DMS79 treated with DMSO at 0.1 percent for 48 hours (cell line): ENCODE results near the gene MYEOV.

Source experiments
- DNase-seq: peaks from one replicate; lab custom pipeline; 2025; lab: John Stamatoyannopoulos, UW

MYEOV gene

DNA sequence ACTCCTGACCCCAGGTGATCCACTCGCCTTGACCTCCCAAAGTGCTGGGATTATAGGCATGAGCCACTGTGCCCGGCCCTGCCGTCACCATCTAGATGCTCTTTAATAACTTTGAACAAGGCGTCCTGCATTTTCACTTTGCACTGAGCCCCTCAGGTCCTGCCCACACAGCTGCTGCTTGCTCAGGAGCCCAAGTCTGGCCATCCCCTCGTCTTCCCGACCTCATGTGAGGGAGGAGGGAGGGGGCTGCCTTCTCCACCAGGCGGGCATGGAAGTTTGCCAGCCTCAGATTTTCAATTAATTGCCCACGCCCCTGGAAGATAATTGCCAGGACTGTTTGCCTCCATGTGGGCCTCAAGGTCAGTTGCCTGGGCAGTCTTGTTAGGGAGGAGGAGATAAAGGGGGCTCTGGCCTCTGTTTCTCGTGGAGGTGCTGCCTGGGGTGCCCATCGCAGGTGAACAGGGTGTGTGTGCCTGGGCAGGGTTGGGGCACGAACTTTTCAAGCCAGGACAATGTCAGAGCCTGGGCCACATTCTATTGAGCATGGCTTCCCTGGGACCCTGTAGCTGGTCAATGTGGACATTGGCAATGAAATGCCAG is 27.9 kb upstream of the MYEOV start:
- DNase-seq: no peak

DNA sequence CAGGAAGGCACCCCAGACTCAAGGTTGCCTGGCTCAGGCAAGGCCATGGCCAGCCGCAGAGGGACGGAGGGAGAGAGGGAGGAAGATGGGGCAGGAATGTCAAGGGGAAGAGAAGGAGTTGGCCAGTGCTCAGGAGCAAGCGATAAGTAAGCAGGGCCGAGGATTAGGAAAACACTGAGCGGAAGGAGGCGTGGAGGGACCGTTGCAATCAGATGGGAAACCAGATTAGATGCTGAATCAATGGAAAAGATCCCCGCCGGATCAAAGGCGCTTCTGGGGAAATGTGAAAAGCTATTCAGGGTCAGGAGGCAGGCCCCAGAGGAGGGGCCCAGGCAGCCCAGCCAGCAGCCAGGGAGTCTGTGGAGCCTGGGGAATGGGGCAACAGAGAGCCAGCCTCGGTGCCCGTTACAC is 26.6 kb upstream of the MYEOV start:
- no peak for DNase-seq

DNA sequence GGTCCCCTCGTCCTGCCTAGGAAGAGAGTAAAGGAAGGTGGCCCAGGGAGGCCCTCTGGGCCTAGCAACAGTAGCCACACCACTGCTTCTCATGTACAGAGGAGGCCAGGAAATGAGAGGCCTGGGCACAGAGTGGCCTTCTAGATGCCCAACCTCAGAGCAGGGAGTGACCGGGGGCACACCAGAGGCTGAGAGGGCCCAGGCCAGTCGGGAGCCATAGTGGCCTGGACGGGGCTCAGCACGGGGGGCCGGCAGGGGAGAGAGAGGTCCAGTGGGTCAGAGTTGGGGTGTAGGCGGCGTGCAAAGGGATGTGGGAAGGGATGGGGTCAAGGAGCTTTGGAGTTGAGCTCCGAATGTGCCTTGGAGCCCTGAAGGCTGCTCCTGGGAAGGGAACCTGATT is 25.0 kb upstream of the MYEOV start:
- DNase-seq: no peak

DNA sequence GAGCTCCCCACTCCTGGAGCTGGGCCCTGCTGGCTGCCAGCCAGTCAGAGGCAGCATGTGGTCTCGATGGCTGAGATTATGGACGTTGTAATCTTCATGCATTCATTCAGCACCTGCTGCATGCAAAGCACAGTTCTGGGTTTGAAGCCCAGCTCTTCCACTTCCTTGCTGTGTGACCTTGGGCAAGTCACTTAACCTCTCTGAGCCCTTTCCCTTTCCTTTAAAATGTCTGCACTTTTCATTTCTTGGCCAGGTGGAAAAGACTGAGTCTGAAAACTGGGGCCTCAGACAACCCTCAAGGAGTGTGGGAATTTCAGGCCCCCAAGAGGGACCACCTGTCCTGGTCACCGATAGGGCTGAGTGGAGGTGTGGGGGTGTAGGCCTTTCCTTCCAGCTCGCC is 24.6 kb upstream of the MYEOV start:
- DNase-seq: no peak

DNA sequence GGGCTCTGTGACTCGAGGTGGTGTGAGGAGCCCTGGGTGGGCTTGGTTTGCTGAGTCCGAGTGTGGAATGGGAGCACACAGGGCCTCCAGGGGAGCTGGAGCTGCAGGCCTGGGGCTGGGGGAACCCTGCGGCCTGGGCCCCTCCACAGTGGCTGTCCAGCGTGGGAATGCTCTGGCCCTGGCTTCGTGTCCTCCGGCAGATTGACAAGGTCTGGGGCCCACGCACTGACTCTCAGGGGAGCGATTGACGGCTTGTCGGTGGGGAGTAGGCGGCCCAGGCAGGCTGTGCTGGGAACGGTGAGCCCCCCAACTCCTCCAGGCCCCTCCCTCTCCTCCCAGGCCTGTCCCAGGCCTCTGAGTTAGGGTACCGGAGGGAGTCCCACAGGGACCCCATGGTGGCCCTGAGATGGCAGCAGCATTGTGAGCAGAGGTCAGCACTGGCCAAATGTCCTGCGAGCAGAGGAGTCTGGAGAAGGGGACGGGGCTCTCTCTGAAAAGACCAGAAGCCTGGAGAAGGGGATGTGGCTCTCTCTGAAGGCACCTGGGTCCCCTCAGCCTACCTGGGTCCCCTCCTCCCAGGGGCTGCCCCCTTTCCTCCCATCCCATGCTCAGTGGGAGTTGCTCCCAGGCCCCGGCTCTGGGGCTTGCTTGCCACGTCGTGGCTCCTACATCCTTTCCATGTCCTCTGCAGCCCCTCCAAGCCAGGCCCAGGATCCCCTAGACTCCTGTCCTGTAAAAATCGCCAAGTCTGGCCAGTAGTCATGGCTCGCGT is 23.8 kb upstream of the MYEOV start:
- no peak for DNase-seq

DNA sequence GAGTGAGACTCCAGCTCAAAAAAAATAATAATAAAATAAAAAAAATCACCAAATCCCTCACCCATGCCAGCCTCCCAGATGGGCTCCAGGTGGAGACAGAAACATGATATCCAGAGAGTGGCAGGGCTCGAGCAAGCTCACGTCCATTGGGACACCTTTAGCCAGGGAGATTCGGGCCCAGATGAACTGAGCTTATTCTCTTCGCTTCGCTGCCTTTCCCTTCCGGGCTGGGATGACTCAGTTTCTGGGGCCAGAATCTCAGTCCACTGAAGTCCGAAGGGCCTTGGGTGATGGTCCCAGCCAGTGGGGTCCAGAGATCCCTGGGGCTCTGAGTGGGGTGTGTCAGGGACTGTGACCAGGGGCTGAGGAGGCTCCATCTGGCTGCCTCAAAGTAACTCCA is 23.0 kb upstream of the MYEOV start:
- DNase-seq: no peak

DNA sequence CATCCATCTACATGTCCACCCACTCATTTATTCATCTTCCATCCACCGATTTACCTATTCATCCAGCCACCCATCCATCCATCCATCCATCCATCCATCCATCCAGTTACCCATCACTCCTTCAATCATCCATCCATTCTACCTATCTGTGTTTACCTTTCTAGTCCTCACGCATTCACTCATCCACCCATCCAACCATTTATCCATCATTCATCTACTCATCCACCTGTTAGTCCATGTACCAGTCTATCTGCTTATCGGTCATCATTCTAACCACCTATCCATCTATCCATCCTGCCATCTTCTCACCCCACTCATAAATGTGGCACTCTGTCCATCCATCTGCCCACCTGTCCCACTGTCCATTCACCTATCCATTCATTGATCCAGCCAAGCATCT is 21.9 kb upstream of the MYEOV start:
- DNase-seq: no peak

DNA sequence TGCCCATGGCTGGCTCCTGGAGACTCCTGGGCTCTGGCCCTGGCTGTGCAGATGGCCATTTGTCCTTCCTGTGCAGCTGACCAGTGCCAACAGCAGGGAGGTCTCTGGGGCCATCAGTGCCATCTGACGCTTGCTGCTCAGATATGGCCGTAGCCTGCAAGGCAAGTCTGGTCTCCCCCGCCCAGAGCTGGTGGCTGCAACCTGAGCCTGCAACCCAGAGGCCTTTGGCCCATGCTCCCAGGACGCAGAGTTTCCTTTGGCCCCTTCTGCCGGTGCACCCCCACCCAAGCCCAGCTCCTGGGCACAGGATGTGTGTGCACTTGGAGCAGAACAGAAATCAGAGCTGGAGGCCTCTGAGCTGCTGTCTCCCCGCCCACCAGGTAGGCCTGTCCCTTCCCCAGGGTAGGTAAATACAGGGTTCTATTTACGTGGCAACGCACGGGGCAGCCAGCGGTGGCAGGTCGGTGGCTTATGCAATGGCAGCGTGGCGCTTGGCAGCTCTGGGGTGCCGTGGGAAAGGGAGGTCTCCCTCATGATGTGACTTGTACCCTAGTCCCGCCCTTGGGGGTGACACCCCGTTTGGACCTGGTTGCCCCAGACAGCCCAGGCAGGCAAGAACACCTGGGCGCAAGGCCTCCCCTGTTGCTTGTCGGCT is 21.0 kb upstream of the MYEOV start:
- no peak for DNase-seq

DNA sequence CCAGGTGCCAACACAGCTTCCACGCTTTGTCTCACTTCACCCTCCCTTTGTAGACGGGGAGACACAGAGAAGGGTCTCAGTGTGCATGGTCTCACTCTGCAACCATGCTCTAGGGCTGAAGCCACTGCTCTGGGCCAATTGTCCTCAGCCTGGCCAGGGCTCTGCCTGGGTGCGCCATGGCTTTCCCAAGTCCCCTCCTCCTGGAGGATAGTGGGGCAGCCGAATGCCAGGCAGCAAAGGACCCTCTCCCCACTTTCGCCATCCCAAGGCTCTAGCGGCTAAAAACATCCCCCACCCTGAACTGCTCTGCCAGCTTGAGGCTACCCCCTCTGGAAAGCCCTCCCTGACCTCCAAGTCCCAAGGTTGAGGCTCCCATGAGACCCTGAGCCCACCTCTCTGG is 20.4 kb upstream of the MYEOV start:
- DNase-seq: no peak

DNA sequence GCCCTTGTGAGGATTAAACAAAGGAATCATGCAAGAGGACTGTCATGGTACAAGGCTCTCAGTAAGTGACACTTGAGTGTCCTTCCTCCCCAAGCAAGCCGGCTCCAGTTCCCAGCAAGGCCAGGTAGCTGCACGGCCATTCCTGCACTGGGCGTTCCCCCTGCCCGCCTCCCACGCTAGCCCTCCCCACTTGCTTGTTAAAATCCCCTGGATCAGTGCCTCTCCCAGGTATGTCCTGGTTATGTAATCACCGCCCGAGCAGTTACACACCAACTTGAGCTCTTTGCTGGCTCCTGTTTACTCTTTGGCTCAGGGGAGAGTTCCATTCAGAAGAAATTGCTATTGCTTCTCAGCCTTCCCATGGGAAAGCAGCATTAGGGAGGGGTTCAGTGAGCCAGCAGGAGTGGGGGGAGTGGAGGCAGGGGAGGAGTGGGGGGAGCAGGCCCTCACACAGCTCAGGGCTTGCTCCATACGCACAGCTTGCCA is 19.4 kb upstream of the MYEOV start:
- DNase-seq: peak; percentile 6

DNA sequence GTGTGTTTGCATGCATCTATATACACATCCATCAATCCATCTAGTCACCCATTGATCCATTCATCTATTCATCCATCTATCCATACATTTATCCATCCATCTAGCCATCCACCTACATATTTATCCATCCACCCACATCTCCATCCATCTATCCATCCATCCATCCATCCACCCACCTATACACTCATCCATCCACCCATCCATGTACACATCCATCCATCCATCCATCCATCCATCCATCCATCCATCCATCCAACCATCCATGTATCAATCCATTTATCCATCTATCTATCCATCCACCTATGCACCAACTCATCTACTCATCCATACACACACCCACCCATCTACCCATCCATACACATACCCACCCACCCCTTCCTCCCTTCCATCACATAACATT is 18.8 kb upstream of the MYEOV start:
- DNase-seq: no peak

DNA sequence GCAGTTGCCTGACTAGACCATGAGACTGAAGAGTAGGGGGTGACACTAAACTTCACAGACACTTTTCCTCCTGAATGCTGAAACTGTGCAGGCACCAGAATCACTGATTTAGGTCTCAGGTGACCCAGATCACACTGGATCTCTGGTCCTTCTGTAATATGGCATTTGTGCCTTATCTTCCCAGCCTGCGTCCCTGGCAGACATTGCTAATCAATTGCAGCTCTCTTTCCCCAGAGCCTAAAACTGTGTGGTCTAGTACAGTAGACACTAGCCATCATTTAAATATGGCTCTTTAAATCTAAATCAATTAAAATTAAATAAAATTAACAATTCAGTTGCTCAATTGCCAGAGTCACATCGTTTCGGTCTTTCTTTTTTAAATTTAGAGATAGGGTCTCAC is 17.8 kb upstream of the MYEOV start:
- DNase-seq: no peak

DNA sequence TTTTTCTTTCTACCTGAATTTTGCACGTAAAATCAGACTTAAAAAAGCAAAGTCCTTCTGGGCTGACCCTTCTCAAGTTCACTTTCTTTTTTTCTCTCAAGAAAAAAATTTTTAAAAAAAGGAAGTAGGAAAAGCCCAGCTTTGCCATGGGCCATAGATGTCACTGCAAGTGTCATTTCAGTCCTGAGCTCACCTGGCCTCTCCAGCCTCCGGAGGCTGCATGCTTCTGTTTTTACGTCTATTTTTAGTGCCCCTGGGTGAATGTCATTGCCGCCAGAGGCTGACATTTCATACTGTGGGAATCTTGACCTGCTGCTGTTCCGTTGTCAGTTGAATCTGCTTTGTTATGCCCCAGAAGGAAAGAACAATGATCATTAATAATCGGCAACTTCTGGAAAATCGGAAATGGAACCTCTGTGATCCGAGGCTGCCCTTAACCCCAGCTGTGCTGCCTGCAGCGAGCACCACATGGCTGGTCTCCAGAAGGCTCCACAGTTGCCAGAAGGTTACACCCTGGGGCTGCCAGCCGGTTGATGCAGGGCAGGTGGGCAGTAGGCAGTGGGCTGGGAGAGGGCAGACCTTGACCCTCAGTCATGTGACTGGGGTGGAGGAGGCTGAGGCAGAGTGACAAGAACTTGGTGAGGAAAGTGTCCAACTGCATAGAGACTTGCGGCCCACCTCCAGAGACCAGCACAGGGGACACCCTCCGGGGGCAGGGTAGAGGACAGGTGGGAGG is 16.7 kb upstream of the MYEOV start:
- no peak for DNase-seq

DNA sequence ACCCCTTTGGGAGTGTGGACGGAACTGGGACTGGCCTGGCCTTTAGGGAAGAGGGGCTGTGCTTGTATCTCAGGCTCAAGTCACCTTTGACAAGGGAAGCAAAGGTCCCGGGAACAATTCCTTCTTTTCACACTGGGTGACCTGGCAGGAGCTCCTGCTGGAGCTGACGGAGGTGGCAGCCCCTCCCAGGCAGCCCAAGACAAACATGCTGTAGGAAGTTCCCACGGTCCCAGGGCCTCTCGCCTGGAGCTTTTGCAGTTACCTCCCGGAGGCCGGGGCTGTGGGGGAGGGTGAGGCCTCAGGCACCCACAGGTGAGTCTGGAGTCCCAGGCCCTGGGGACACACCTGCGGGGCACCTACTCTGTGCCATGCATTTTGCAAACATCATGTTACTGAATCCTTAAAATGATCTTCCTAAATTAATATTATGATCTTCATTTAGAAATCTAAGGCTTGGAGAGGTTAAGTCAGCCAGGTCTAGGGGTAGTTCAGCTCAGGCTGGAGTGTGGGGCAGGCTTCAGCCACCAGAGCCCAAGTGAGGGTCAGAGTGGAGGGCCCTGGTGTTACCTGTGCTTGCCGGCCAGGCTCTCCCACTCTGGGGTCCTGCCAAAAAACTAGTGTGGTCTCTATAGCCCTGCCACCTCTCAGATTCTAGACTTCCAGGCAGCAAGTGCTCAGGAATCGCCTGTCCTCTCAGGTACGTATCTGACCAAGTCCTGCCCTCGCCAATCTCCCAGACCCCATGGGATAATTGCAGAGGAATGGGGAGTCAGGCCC is 15.7 kb upstream of the MYEOV start:
- DNase-seq: no peak

DNA sequence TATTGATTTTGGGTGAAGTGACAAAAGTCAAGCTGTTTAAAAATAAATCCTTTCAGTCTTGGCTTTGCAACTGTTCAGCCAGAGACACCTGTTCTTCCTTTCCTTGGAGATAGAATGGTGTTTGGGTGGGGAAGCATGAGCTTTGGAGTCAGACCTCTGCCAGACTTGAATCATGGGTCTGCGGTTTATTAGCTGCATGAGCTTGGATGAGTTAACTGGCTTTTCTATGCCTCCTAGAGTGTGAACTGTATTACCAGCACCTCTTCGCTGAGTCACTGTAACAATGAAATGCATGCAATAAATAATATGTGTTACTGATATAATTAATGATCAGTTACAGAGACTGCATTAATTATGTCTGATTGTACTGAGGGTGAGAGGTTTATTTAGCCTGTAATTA is 13.5 kb upstream of the MYEOV start:
- no peak for DNase-seq

DNA sequence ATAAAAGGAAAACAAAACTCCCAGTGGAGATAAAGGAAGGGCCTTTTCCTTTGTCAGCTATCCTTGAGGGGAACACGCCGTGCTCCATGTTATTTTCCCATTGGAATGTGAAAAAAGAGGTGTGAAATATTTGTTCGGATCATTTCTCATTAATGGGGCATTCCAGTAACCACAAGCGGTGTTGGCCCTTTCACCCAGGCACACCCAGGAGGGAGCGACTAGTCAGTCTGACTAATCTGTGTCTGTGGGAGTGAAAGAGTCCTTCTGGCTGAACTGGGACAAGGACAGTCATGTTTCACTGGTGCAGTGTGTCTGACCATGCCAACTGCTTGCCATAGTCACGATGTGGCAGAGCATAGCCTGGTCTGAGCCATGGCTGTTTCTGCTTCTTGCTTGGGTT is 13.0 kb upstream of the MYEOV start:
- no peak for DNase-seq

DNA sequence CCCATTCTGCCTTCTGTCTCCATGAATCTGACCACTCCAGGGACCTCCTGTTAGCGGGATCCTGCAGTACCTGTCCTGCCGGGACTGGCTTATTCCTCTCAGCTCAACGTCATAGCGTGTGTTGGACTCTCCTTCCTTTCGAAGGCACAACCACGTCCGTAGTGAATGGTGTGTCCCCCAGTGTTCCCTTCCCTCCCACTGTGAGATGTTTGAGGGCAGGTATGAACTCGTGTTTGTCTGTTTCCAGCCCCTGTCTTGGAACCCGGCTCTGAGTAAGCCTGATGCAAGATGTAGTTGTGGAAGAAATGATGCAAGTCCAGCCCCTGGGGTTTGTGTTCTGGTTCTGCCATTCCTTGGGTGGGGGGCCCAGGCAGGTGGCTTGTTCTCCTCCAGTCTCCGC is 10.5 kb upstream of the MYEOV start:
- DNase-seq: no peak

DNA sequence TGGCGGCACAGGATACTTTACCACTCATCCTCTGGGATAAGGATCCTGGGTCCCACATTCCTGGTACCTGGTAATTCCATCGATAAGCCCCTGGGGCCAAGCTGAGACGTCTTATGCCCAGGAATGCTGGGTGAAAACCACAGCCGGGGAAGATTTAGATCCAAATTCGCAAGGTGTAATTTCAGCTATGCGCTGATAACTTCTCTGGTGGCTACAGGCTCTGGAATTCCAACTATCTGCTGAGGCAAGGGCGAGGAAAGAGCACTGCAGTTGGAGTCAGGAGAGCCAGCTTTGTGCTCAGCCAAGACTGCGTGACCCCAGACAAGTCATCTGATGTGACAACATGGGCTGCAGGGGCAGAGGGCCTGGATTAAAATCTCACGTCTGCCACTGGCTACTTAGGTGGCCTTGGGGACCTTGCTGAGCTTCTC is 9.9 kb upstream of the MYEOV start:
- DNase-seq: no peak

DNA sequence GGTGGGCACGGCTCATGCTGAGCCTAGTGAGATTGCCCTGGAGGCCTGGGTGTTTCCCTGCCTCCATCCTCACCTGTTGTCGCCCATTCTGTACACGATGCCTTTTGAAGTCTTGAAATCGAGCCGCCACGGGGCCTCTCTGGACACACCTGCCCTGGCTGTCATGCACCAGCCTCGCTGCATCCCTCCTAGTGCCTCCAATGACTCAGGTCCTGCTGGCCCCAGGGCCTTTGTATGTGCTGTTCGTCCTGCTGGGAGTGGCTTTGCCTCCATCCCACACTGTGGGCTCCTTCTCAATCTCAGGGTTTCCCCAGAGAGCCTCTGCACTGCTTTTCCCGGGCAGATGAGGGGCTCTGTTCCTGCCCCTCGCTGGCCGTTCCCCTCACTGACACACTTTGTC is 8.9 kb upstream of the MYEOV start:
- no peak for DNase-seq

DNA sequence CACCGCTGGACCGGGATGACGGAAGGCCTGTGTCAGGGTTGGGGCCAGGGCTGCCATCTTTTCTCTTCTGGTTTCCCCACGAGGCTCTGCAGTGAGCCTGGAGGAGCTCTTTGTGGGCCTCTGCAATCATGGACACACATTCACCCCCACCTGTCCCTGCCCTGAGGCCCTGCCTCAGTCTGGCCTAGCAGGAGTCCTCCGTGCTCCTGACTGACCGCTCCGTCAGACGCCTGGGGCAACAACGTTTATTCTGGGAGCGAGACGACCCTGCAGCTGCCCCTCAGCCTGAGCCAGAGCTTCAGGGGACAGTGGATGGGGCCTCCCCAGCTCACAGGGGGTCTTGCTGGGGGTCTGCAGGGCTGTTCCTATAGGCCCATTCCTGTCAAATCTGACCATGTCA is 8.2 kb upstream of the MYEOV start:
- no peak for DNase-seq

DNA sequence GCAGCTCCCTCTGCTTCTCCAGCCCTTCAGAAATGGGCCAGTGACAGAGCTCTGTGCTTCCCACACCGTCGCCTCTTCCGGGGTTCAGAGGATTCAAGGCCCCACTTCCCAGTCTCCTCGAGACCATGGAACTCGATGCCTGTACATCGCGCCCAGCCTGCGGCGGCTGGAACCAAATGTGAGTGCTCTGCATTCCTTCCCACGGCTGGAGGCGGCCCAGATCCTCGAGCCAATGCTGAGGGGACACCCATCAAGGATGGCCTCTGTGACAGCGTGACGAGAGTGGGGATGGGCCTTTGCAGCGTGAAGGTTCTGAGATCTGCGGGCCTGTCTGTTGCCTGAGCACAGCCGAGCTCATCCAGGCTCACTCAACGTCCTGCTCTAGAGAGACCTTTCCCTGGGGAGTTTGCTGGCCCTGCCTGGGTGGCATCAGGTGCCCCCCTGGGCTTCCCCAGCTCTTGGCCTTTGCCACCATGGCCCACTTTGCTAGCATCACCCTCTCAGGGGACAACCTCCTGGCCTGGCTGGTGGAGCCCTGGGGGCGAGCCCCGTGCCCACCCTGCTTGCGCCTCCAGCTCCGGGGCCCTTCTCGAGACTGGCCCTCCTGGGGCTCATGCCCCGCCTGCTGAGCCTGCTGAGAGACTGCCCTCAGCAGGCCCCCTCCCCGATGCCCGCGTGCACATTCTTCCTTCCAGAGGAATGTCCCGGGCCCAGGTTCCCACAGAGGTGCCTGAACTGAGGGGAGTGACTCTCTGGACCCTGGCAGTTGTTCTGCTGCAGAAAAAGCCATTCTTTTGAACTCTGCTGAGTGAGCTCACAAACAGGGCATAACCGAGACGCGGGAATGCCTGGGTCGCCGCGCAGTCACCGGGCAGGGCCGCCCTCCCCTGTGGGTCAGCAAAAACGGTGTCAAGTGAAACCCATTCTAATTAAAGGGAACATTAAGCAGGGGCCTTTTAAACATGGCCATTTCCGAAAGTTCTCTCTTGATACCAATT is 7.3 kb upstream of the MYEOV start:
- no peak for DNase-seq
